ENCODE results near the gene PCDH9.

The PCDH9 gene

DNA sequence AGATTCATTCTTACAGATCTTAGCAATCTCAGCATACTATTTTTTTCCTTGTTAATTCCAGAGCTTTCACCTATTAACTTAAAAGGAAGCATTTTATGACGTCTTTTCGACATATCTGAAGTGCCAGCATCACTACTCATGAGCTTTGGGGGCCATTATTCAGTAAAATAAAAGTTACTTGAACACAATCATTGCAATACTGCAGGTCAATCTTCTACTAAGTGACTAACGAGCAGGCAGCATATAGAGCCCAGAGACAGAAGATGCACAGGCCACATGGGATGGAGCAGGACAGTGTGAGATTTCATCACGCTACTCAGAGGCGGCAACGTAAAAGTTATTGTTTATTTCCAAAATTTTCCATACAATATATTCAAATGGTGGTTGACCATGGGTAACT is 382.6 kb downstream of the PCDH9 start:
- TF ChIP-seq, protein P1, sequence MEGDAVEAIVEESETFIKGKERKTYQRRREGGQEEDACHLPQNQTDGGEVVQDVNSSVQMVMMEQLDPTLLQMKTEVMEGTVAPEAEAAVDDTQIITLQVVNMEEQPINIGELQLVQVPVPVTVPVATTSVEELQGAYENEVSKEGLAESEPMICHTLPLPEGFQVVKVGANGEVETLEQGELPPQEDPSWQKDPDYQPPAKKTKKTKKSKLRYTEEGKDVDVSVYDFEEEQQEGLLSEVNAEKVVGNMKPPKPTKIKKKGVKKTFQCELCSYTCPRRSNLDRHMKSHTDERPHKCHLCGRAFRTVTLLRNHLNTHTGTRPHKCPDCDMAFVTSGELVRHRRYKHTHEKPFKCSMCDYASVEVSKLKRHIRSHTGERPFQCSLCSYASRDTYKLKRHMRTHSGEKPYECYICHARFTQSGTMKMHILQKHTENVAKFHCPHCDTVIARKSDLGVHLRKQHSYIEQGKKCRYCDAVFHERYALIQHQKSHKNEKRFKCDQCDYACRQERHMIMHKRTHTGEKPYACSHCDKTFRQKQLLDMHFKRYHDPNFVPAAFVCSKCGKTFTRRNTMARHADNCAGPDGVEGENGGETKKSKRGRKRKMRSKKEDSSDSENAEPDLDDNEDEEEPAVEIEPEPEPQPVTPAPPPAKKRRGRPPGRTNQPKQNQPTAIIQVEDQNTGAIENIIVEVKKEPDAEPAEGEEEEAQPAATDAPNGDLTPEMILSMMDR (conservative IDR thresholded peaks at IDR 0.05; ENCODE audit: control insufficient read depth, insufficient read depth, low read depth, low read length): no peak
- no peak overlapping the region for H3K4me3 ChIP-seq (ENCODE audit: control insufficient read depth, low read depth, low read length)
- DNase-seq (ENCODE audit: low read depth): no peak

DNA sequence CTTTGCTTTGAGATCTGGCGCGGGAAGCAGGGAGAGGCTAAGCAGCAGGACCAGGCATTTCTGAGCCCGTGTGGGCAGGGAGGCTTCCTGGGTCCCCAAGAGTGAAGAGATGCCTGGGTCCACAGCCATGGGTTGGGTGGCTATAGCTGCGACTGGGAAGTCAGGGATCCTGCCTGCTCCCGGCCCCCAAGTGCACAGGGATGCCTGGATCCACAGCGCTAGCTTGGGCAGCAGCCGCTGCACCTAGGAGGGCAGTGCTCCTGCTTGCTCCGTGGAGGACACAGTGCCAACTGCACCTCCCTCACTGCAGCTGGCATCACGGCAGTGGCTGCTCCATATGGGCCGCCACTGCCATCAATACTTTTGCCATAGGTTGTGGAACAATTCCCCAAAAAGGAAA is 384.7 kb downstream of the PCDH9 start:
- no peak overlapping the region for H3K4me3 ChIP-seq (ENCODE audit: control insufficient read depth, low read depth, low read length)
- TF ChIP-seq, protein P1 (conservative IDR thresholded peaks at IDR 0.05; ENCODE audit: control insufficient read depth, insufficient read depth, low read depth, low read length): no peak
- DNase-seq (ENCODE audit: low read depth): no peak

DNA sequence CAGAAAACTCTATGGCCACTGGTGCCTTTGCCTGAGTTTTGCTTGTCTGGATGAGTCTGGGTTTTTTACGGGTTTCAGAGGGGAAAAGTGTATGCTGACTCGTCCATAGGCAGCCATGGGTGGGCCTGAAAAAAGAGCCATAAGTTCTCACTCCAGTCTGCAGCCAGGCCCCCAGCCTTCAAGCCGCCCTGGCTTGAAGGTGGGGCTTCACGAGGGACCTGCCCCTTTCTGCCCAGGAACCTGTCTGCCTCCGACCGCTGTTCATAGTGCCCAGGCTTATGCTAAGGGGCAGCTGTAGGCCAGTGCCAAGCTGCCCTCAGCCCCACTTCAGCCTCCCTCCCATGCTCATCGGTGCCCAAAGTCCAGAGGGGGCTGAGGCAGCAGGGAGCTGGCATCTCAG is 385.2 kb downstream of the PCDH9 start:
- DNase-seq (ENCODE audit: low read depth): no peak
- TF ChIP-seq, protein P1 (conservative IDR thresholded peaks at IDR 0.05; ENCODE audit: control insufficient read depth, insufficient read depth, low read depth, low read length): no peak

DNA sequence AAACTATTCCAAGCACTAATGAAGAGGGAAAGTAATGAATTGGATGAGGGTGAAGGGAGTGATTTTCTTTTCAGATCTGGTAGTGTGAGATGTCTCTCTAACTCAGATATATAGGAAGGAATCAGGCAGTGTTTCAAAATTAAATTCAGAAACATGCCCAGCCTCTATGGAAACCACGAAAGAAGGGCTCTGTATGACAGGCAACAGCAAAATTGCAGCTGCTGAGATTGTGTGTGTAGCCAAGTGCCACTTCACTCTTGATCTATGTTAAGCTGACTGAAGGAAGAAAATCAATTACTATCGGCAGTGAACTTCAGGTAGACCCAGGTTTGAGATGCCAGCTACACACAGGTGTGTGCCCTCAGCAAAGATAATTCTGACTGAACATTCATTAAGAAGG is 387.4 kb downstream of the PCDH9 start:
- DNase-seq (ENCODE audit: low read depth): no peak
- TF ChIP-seq, protein P1 (conservative IDR thresholded peaks at IDR 0.05; ENCODE audit: control insufficient read depth, insufficient read depth, low read depth, low read length): no peak
- H3K4me3 ChIP-seq (ENCODE audit: control insufficient read depth, low read depth, low read length): no peak overlapping the region

More for the DNA sequence above, 385.2 kb downstream of the PCDH9 start:
- no peak overlapping the region for H3K4me3 ChIP-seq (ENCODE audit: control insufficient read depth, low read depth, low read length)

DNA sequence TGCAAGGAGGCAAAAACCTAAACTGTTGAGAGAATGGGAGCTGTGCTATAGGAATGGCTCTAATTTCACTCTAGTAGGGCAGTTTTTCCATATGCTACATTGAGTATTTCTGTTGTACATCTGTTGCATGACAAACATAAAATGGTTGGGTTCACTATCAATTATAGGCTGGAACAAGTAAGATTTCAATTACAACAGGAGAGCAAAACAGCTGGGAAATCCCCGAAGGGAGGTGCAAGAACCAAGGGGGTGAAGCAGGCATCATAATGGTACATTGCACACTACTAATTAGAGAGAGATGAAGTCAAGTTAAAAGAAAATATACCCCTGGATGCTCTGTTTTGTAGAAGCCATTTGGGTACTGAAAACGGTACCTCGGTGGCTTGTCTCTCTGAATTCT is 389.5 kb downstream of the PCDH9 start:
- no peak for DNase-seq (ENCODE audit: low read depth)

DNA sequence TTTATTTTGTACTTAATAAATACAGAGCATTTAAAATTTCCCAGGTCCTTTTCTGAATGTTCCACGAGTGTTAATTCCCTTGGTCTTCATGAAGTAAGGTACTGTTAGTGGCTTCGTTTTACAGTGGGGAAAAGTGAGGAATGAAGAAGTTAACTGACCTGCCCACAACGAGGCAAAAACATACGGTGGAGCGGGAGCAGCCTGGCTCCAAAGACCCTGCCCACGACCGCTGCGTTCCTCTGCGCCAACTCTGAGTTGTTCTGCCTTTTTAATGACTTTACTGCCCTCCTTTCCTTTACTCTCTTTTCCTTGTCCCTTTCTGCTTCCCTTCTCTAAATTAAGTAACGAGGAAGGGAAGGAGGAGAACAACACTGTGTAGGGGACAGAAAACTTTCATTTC is 392.9 kb downstream of the PCDH9 start:
- no peak overlapping the region for H3K4me3 ChIP-seq (ENCODE audit: control insufficient read depth, low read depth, low read length)
- no peak for DNase-seq (ENCODE audit: low read depth)
- TF ChIP-seq, protein P1 (conservative IDR thresholded peaks at IDR 0.05; ENCODE audit: control insufficient read depth, insufficient read depth, low read depth, low read length): no peak

More for the DNA sequence above, 389.5 kb downstream of the PCDH9 start:
- TF ChIP-seq, protein P1 (conservative IDR thresholded peaks at IDR 0.05; ENCODE audit: control insufficient read depth, insufficient read depth, low read depth, low read length): no peak
- H3K4me3 ChIP-seq (ENCODE audit: control insufficient read depth, low read depth, low read length): no peak overlapping the region

DNA sequence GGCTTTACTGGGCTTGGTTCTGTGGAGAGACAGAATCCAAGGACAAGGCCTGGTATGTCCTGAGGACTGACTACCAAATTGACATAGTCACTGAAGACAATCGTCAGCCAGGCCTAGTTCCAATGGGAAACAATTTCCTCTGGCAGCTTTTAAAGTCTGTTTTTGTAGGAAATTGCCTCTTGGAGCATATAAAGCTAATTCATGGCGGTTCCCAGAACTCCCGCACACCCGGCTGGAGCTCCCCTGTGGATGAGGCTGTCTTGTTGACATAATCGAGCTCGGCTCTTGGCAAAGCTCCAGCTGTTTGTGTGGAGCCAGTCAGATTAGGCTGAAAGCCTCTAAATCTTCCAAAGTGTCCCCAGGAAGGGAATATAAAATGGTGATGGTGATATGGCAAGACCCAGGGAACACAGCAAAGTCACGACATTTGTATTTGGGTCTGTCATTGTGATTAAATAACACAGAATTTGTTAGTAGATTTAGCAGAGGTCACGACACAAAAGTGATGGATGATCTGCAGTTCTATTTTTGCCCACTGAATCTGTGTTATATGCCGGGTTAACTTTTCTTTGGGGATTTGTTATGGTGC is 395.0 kb downstream of the PCDH9 start:
- DNase-seq (ENCODE audit: low read depth): peak; percentile 37
- no peak overlapping the region for H3K4me3 ChIP-seq (ENCODE audit: control insufficient read depth, low read depth, low read length)
- TF ChIP-seq, protein P1 (conservative IDR thresholded peaks at IDR 0.05; ENCODE audit: control insufficient read depth, insufficient read depth, low read depth, low read length): no peak
